Measurements from ENCODE around the gene RABL3.

GRCh38 chr3:120688121-120688520, 54.2 kb downstream of the RABL3 start:
- TF ChIP-seq POLR2A (IDR thresholded peaks at IDR 0.05), result no peak
- TF ChIP-seq, protein P1, sequence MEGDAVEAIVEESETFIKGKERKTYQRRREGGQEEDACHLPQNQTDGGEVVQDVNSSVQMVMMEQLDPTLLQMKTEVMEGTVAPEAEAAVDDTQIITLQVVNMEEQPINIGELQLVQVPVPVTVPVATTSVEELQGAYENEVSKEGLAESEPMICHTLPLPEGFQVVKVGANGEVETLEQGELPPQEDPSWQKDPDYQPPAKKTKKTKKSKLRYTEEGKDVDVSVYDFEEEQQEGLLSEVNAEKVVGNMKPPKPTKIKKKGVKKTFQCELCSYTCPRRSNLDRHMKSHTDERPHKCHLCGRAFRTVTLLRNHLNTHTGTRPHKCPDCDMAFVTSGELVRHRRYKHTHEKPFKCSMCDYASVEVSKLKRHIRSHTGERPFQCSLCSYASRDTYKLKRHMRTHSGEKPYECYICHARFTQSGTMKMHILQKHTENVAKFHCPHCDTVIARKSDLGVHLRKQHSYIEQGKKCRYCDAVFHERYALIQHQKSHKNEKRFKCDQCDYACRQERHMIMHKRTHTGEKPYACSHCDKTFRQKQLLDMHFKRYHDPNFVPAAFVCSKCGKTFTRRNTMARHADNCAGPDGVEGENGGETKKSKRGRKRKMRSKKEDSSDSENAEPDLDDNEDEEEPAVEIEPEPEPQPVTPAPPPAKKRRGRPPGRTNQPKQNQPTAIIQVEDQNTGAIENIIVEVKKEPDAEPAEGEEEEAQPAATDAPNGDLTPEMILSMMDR (IDR thresholded peaks at IDR 0.05 in 4 of 5, conservative IDR thresholded peaks at IDR 0.05 in 1 of 5), result no peak

Measured in gastrocnemius medialis (tissue), 4 donors.